ENCODE results near the gene SART3. TPM values are rescaled to one million over a fixed set of nuclear protein-coding genes. Genes with fewer than 3 reads are reported as not detected.

SART3 gene
- total and polyA plus RNA-seq, 2 of the 8 experiments (the other 6 are each of a cell fraction or from before 2014, with no cell fraction given) = 16.0 to 103 TPM

DNA sequence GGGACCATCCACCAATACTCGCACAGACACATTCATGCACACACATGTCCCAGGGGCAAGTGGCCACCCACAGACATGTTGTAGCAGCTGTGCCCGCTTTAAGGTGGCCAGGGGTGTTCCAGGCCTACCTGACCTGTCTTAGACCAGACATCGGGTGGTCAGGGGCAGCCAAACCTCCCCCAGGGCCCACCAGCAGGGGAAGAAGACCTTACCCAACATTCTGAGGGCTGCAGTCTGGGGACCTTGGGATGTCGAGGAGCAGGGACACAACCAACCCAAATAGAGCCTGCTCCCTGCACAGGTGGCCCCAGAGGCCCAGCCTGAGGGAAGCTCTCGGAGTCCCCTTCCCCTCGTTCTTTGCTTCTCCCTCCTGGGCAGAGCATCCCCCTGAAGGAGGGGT, 38.6 kb upstream of the SART3 start (continued):
- TF ChIP-seq, protein P1, sequence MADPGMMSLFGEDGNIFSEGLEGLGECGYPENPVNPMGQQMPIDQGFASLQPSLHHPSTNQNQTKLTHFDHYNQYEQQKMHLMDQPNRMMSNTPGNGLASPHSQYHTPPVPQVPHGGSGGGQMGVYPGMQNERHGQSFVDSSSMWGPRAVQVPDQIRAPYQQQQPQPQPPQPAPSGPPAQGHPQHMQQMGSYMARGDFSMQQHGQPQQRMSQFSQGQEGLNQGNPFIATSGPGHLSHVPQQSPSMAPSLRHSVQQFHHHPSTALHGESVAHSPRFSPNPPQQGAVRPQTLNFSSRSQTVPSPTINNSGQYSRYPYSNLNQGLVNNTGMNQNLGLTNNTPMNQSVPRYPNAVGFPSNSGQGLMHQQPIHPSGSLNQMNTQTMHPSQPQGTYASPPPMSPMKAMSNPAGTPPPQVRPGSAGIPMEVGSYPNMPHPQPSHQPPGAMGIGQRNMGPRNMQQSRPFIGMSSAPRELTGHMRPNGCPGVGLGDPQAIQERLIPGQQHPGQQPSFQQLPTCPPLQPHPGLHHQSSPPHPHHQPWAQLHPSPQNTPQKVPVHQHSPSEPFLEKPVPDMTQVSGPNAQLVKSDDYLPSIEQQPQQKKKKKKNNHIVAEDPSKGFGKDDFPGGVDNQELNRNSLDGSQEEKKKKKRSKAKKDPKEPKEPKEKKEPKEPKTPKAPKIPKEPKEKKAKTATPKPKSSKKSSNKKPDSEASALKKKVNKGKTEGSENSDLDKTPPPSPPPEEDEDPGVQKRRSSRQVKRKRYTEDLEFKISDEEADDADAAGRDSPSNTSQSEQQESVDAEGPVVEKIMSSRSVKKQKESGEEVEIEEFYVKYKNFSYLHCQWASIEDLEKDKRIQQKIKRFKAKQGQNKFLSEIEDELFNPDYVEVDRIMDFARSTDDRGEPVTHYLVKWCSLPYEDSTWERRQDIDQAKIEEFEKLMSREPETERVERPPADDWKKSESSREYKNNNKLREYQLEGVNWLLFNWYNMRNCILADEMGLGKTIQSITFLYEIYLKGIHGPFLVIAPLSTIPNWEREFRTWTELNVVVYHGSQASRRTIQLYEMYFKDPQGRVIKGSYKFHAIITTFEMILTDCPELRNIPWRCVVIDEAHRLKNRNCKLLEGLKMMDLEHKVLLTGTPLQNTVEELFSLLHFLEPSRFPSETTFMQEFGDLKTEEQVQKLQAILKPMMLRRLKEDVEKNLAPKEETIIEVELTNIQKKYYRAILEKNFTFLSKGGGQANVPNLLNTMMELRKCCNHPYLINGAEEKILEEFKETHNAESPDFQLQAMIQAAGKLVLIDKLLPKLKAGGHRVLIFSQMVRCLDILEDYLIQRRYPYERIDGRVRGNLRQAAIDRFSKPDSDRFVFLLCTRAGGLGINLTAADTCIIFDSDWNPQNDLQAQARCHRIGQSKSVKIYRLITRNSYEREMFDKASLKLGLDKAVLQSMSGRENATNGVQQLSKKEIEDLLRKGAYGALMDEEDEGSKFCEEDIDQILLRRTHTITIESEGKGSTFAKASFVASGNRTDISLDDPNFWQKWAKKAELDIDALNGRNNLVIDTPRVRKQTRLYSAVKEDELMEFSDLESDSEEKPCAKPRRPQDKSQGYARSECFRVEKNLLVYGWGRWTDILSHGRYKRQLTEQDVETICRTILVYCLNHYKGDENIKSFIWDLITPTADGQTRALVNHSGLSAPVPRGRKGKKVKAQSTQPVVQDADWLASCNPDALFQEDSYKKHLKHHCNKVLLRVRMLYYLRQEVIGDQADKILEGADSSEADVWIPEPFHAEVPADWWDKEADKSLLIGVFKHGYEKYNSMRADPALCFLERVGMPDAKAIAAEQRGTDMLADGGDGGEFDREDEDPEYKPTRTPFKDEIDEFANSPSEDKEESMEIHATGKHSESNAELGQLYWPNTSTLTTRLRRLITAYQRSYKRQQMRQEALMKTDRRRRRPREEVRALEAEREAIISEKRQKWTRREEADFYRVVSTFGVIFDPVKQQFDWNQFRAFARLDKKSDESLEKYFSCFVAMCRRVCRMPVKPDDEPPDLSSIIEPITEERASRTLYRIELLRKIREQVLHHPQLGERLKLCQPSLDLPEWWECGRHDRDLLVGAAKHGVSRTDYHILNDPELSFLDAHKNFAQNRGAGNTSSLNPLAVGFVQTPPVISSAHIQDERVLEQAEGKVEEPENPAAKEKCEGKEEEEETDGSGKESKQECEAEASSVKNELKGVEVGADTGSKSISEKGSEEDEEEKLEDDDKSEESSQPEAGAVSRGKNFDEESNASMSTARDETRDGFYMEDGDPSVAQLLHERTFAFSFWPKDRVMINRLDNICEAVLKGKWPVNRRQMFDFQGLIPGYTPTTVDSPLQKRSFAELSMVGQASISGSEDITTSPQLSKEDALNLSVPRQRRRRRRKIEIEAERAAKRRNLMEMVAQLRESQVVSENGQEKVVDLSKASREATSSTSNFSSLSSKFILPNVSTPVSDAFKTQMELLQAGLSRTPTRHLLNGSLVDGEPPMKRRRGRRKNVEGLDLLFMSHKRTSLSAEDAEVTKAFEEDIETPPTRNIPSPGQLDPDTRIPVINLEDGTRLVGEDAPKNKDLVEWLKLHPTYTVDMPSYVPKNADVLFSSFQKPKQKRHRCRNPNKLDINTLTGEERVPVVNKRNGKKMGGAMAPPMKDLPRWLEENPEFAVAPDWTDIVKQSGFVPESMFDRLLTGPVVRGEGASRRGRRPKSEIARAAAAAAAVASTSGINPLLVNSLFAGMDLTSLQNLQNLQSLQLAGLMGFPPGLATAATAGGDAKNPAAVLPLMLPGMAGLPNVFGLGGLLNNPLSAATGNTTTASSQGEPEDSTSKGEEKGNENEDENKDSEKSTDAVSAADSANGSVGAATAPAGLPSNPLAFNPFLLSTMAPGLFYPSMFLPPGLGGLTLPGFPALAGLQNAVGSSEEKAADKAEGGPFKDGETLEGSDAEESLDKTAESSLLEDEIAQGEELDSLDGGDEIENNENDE (IDR thresholded peaks at IDR 0.05; ENCODE audit: insufficient replicate concordance, low read length) = no peak
- no peak for TF ChIP-seq KDM1A (IDR thresholded peaks at IDR 0.05; ENCODE audit: borderline replicate concordance, low read length)
- TF ChIP-seq RFX5 (IDR thresholded peaks at IDR 0.05; ENCODE audit: borderline replicate concordance, low read depth, low read length) = no peak
- no peak for TF ChIP-seq TAF7 (optimal IDR thresholded peaks at IDR 0.05; ENCODE audit: borderline replicate concordance, low read depth, low read length)
- TF ChIP-seq, protein P2, sequence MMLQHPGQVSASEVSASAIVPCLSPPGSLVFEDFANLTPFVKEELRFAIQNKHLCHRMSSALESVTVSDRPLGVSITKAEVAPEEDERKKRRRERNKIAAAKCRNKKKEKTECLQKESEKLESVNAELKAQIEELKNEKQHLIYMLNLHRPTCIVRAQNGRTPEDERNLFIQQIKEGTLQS (IDR thresholded peaks at IDR 0.05; ENCODE audit: insufficient read depth, low read depth, low read length) = no peak
- TF ChIP-seq NRF1 (IDR thresholded peaks at IDR 0.05; ENCODE audit: low read depth, low read length) = no peak
- no peak for TF ChIP-seq GTF2F1 (IDR thresholded peaks at IDR 0.05; ENCODE audit: borderline replicate concordance, low read depth, low read length)
- no peak for TF ChIP-seq RXRA (IDR thresholded peaks at IDR 0.05; ENCODE audit: insufficient read depth, low read depth, low read length)
- no peak for TF ChIP-seq NANOG (IDR thresholded peaks at IDR 0.05; ENCODE audit: insufficient read depth, low read depth, low read length, poor library complexity, severe bottlenecking)
- TF ChIP-seq MAFK (IDR thresholded peaks at IDR 0.05; ENCODE audit: low read depth, low read length) = no peak
- TF ChIP-seq, protein P3, sequence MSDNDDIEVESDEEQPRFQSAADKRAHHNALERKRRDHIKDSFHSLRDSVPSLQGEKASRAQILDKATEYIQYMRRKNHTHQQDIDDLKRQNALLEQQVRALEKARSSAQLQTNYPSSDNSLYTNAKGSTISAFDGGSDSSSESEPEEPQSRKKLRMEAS (IDR thresholded peaks at IDR 0.05) = no peak

Data from H1 (cell line).